HepG2 (cell line): ENCODE results near the gene CSNK1D. TPM values are rescaled to one million over a fixed set of nuclear protein-coding genes. Genes with fewer than 3 reads are reported as not detected.
A peak's percentile ranks its signal among the peaks of the same experiment; 100 is the strongest.

Experiments used
- E2F5 ChIP-seq: sonication (generic); formaldehyde crosslinking; conservative IDR thresholded peaks from 2 replicates; pipeline ENCODE4 v1.4.0; 2020; ENCODE audit warnings: missing genetic modification reagents
- MTF1 ChIP-seq: sonication (generic); formaldehyde crosslinking; IDR thresholded peaks from 2 replicates; pipeline ENCODE4 v1.5.0; 2020; ENCODE audit warnings: missing genetic modification reagents
- TFE3 ChIP-seq: IDR thresholded peaks from 2 replicates; pipeline ENCODE4 v1.6.1; 2016
- USF2 ChIP-seq, 2 experiments: sonication (generic) in 1 of 2; formaldehyde crosslinking in 1 of 2; IDR thresholded peaks; 2 replicates each; pipeline versions ENCODE4 v1.5.1 to v1.6.1; 2011 to 2020; ENCODE audit warnings: borderline replicate concordance in 1 of 2, low read depth in 1 of 2, low read length in 1 of 2, mild to moderate bottlenecking in 1 of 2, missing genetic modification reagents in 1 of 2, moderate library complexity in 1 of 2
- XRCC5 ChIP-seq: fragments of 200-400 bp; formaldehyde crosslinking; optimal IDR thresholded peaks from 2 replicates; pipeline ENCODE3; 2017; ENCODE audit warnings: mild to moderate bottlenecking, low read length
- ZFP90 ChIP-seq: sonication (generic); formaldehyde crosslinking; IDR thresholded peaks from 2 replicates; pipeline ENCODE4 v1.8.0; 2022; ENCODE audit warnings: missing genetic modification reagents, mild to moderate bottlenecking, inconsistent platforms, borderline replicate concordance
- ZHX1 ChIP-seq: sonication (generic); formaldehyde crosslinking; IDR thresholded peaks from 2 replicates; pipeline ENCODE4 v1.8.1; 2022; ENCODE audit warnings: low read depth, mild to moderate bottlenecking, missing genetic modification reagents
- ZNF609 ChIP-seq: sonication (generic); formaldehyde crosslinking; IDR thresholded peaks from 2 replicates; pipeline ENCODE4 v1.4.0; 2020; ENCODE audit warnings: mild to moderate bottlenecking, missing genetic modification reagents, borderline replicate concordance
- ZNF790 ChIP-seq: sonication (generic); formaldehyde crosslinking; IDR thresholded peaks from 2 replicates; pipeline ENCODE4 v1.8.0; 2022; ENCODE audit warnings: missing genetic modification reagents, mild to moderate bottlenecking, borderline replicate concordance
- ZNF800 ChIP-seq: sonication (generic); formaldehyde crosslinking; IDR thresholded peaks from 2 replicates; pipeline ENCODE4 v1.4.0; 2020; ENCODE audit warnings: missing genetic modification reagents
- polyA plus RNA-seq, 8 experiments: library from polyadenylated mRNA; depleted of rRNA in 3 of 8; stranded (reverse) in 7 of 8; unstranded in 1 of 8; fragments of >200 nt; fragmentation: Illumina TruSeq in 4 of 8; extraction: Trizol in 4 of 8; gene quantifications; 2 replicates each; pipeline versions ENCODE4 v1.2.1 to v1.2.3, GENCODE V29; 2011 to 2016; ENCODE audit warnings: low read depth in 4 of 8, missing spikeins in 1 of 8, mixed read lengths in 1 of 8; ENCODE audit not compliant: insufficient read depth in 1 of 8
- total RNA-seq, 5 experiments: library from RNA; depleted of rRNA; stranded (reverse); fragments of >200 nt; fragmentation: Illumina TruSeq; extraction: Trizol; gene quantifications; 2 replicates each; pipeline ENCODE4 v1.2.3, GENCODE V29; 2016; ENCODE audit warnings: low read depth in 1 of 5

CSNK1D gene
- total and polyA plus RNA-seq, 2 of the 13 experiments (the other 11 are each of a cell fraction or from before 2014, with no cell fraction given), result 31.5 to 128 TPM

GRCh38 chr17:82231562-82232321, 41.8 kb downstream of the CSNK1D start (continued):
- TF ChIP-seq TFE3 (CRISPR knock-in tag) (0 out of 2 replicates have a peak, but pooled peaks have one; percentile 50), USF2 (IDR thresholded peaks at IDR 0.05; ENCODE audit: low read depth, low read length) (no peak), USF2 (CRISPR knock-in tag; IDR thresholded peaks at IDR 0.05; ENCODE audit: borderline replicate concordance) (peak; percentile 48; the same call in 1 of the 2 replicates), ZHX1 (CRISPR knock-in tag) (peak; percentile 69; the same call in 1 of the 2 replicates), ZNF800 (CRISPR knock-in tag) (peak; percentile 61), ZNF609 (CRISPR knock-in tag) (peak; percentile 89), ZNF790 (CRISPR knock-in tag) (no peak), MTF1 (CRISPR knock-in tag) (peak; percentile 67; the same call in 1 of the 2 replicates), ZFP90 (0 out of 2 replicates have a peak, but pooled peaks have one; percentile 0), XRCC5 (peak; percentile 81), E2F5 (no peak)
